IMR-90 (cell line): ENCODE results near the gene DRAP1. TPM values are rescaled to one million over a fixed set of nuclear protein-coding genes. Genes with fewer than 3 reads are reported as not detected.

Source experiments
- ATAC-seq: fragments of 200-7000 bp; cut with Tn5 transposase; 2 replicates; pipeline ENCODE4 v1.9.1; 2020; ENCODE audit warnings: low read depth, mild to moderate bottlenecking, moderate library complexity
- BruUV-seq: library from RNA; stranded (reverse); fragments of 400-500 nt; replicated peaks from 2 replicates; lab custom pipeline; 2021; lab: Mats Ljungman, UMichigan
- CTCF ChIA-PET: fragments of 300-600 bp; formaldehyde crosslinking; extraction: SDS; loops from one replicate; lab custom pipeline; 2021; ENCODE audit warnings: antibody characterized with exemption; lab: Yijun Ruan, JAX
- POLR2A ChIA-PET: fragments of 300-600 bp; sonication (Branson Sonifier 250); formaldehyde crosslinking; loops from one replicate; lab custom pipeline; 2022; ENCODE audit warnings: antibody characterized with exemption; ENCODE audit not compliant: unreplicated experiment; lab: Charles Lee
- DNase-seq: peaks from one replicate; pipeline ENCODE4 v3.0.0; 2013
- H2AFZ ChIP-seq: replicated peaks from 2 replicates; pipeline ENCODE3; 2013; ENCODE audit warnings: low read length, mild to moderate bottlenecking; ENCODE audit not compliant: poor library complexity
- H2AK5ac ChIP-seq: 2 replicates; pipeline ENCODE4 v1.6.1; 2013; ENCODE audit warnings: low read depth, low read length, inconsistent platforms
- H2AK9ac ChIP-seq: replicated peaks from 2 replicates; pipeline ENCODE3; 2013; ENCODE audit warnings: mild to moderate bottlenecking, low read depth, low read length, moderate library complexity; ENCODE audit not compliant: poor library complexity
- H2BK120ac ChIP-seq: 2 replicates; pipeline ENCODE4 v1.6.1; 2013; ENCODE audit warnings: low read depth, low read length, inconsistent platforms
- H2BK15ac ChIP-seq: 3 replicates; pipeline ENCODE4 v1.6.1; 2013; ENCODE audit warnings: low read depth, low read length, inconsistent platforms
- H2BK20ac ChIP-seq: 2 replicates; pipeline ENCODE4 v1.6.1; 2013; ENCODE audit warnings: low read depth, mild to moderate bottlenecking, inconsistent platforms, low read length, moderate library complexity
- H2BK5ac ChIP-seq: 2 replicates; pipeline ENCODE4 v1.6.1; 2013; ENCODE audit warnings: mild to moderate bottlenecking, low read depth, low read length, inconsistent platforms; ENCODE audit not compliant: poor library complexity, severe bottlenecking
- H3K14ac ChIP-seq: replicated peaks from 2 replicates; pipeline ENCODE4 v1.6.1; 2013; ENCODE audit warnings: low read depth, low read length, inconsistent platforms
- H3K18ac ChIP-seq: 2 replicates; pipeline ENCODE4 v1.6.1; 2013; ENCODE audit warnings: low read depth, low read length, control low read depth
- H3K23ac ChIP-seq: 2 replicates; pipeline ENCODE4 v1.6.1; 2013; ENCODE audit warnings: low read depth, low read length, inconsistent platforms
- H3K27ac ChIP-seq: 2 replicates; pipeline ENCODE4 v1.5.1; 2013; ENCODE audit warnings: mild to moderate bottlenecking, control low read depth, low read length; ENCODE audit not compliant: insufficient read depth
- H3K27me3 ChIP-seq: 2 replicates; pipeline ENCODE4 v1.6.1; 2013; ENCODE audit warnings: low read length; ENCODE audit not compliant: control insufficient read depth, insufficient read depth
- H3K36me3 ChIP-seq: 2 replicates; pipeline ENCODE4 v1.6.1; 2013; ENCODE audit warnings: low read length, mixed read lengths; ENCODE audit not compliant: control insufficient read depth, insufficient read depth
- H3K4ac ChIP-seq: 2 replicates; pipeline ENCODE4 v1.6.1; 2013; ENCODE audit warnings: low read depth, low read length, inconsistent platforms
- H3K4me1 ChIP-seq: 2 replicates; pipeline ENCODE4 v1.6.1; 2013; ENCODE audit warnings: low read length, mixed read lengths; ENCODE audit not compliant: control insufficient read depth, insufficient read depth
- H3K4me2 ChIP-seq: 2 replicates; pipeline ENCODE4 v1.6.1; 2013; ENCODE audit warnings: low read depth, mild to moderate bottlenecking, control low read depth, low read length, moderate library complexity
- H3K4me3 ChIP-seq: 2 replicates; pipeline ENCODE4 v1.5.1; 2013; ENCODE audit warnings: low read depth, mild to moderate bottlenecking, control low read depth, low read length, moderate library complexity; ENCODE audit not compliant: insufficient read depth
- H3K56ac ChIP-seq: 2 replicates; pipeline ENCODE4 v1.6.1; 2013; ENCODE audit warnings: low read length, inconsistent platforms; ENCODE audit not compliant: insufficient read depth; ENCODE audit errors: extremely low read depth
- H3K79me1 ChIP-seq, 2 experiments: 2 replicates each; pipeline ENCODE4 v1.6.1; 2013; ENCODE audit warnings: low read length in 2 of 2, inconsistent platforms in 1 of 2, low read depth in 1 of 2
- H3K9ac ChIP-seq: 2 replicates; pipeline ENCODE4 v1.6.1; 2013; ENCODE audit warnings: low read depth, low read length, control low read depth
- H3K9me1 ChIP-seq: 2 replicates; pipeline ENCODE4 v1.6.1; 2013; ENCODE audit warnings: low read length, inconsistent platforms; ENCODE audit not compliant: insufficient read depth
- H3K9me3 ChIP-seq: 2 replicates; pipeline ENCODE4 v1.6.1; 2013; ENCODE audit warnings: low read length; ENCODE audit not compliant: control insufficient read depth, insufficient read depth
- H4K20me1 ChIP-seq: 2 replicates; pipeline ENCODE4 v1.6.1; 2013; ENCODE audit warnings: low read length, inconsistent platforms; ENCODE audit not compliant: insufficient read depth
- H4K5ac ChIP-seq: 2 replicates; pipeline ENCODE4 v1.6.1; 2013; ENCODE audit warnings: mild to moderate bottlenecking, low read depth, low read length, control low read depth
- H4K8ac ChIP-seq, 2 experiments: 2 replicates each; pipeline ENCODE4 v1.6.1; 2013; ENCODE audit warnings: low read depth in 2 of 2, low read length in 2 of 2, control low read depth in 1 of 2, inconsistent platforms in 1 of 2
- H4K91ac ChIP-seq: 2 replicates; pipeline ENCODE4 v1.6.1; 2013; ENCODE audit warnings: low read depth, low read length, inconsistent platforms; ENCODE audit not compliant: insufficient read depth
- BHLHE40 ChIP-seq: fragments of 150-350 bp; IDR thresholded peaks from 2 replicates; pipeline ENCODE4 v1.6.1; 2016; ENCODE audit warnings: mild to moderate bottlenecking, low read depth, low read length
- CEBPB ChIP-seq: IDR thresholded peaks from 2 replicates; pipeline ENCODE4 v1.6.1; 2012; ENCODE audit warnings: low read depth, low read length, improper control_type of control experiment
- CHD1 ChIP-seq: IDR thresholded peaks from 2 replicates; pipeline ENCODE4 v1.6.1; 2012; ENCODE audit warnings: low read depth, low read length, improper control_type of control experiment
- MAFK ChIP-seq: IDR thresholded peaks from 2 replicates; pipeline ENCODE4 v1.6.1; 2012; ENCODE audit warnings: low read depth, low read length, improper control_type of control experiment
- MAZ ChIP-seq: IDR thresholded peaks from 2 replicates; pipeline ENCODE4 v1.6.1; 2012; ENCODE audit warnings: low read depth, mild to moderate bottlenecking, low read length, improper control_type of control experiment, moderate library complexity, borderline replicate concordance
- NFE2L2 ChIP-seq: fragments of 150-350 bp; IDR thresholded peaks from 2 replicates; pipeline ENCODE4 v1.6.1; 2016; ENCODE audit warnings: low read depth, mild to moderate bottlenecking, low read length
- RAD21 ChIP-seq: IDR thresholded peaks from 2 replicates; pipeline ENCODE4 v1.6.1; 2012; ENCODE audit warnings: low read length, improper control_type of control experiment
- RCOR1 ChIP-seq: IDR thresholded peaks from 2 replicates; pipeline ENCODE4 v1.6.1; 2012; ENCODE audit warnings: mild to moderate bottlenecking, low read length, improper control_type of control experiment; ENCODE audit not compliant: insufficient replicate concordance
- RFX5 ChIP-seq: IDR thresholded peaks from 2 replicates; pipeline ENCODE4 v1.8.0; 2012; ENCODE audit warnings: low read depth, mild to moderate bottlenecking, low read length, moderate library complexity
- WGBS, 2 experiments: methylation state at CpG; one replicate each; pipeline versions ENCODE4 v1.1.5 to v1.1.7; 2013; ENCODE audit warnings: missing lambda C conversion rate in 2 of 2; ENCODE audit not compliant: insufficient read length in 1 of 2; ENCODE audit errors: extremely low coverage in 2 of 2; 5-methylcytosine and 5-hydroxymethylcytosine counted together
- dilution Hi-C: fragments of 300-500 bp; cut with HindIII; formaldehyde crosslinking; loops from one replicate; pipeline ENCODE4 v1.14.3; 2018; ENCODE audit warnings: low sequenced_read_pairs; ENCODE audit not compliant: unreplicated experiment
- in situ Hi-C: fragments of 300-500 bp; cut with MboI; formaldehyde crosslinking; loops from 3 replicates; pipeline ENCODE4 v1.14.3; 2019; ENCODE audit warnings: low sequenced_read_pairs, inconsistent platforms, mixed read lengths
- intact Hi-C: fragments of 100-400 bp; cut with micrococcal nuclease; formaldehyde crosslinking; loops from 2 replicates; pipeline ENCODE4 v1.10.0; 2022
- polyA plus RNA-seq, 3 experiments: library from polyadenylated mRNA; depleted of rRNA; stranded (reverse); fragments of >200 nt; gene quantifications; 2 replicates each; pipeline ENCODE4 v1.2.3, GENCODE V29; 2012; ENCODE audit warnings: low replicate concordance in 1 of 3
- total RNA-seq: library from RNA; depleted of rRNA; stranded (reverse); fragments of >200 nt; gene quantifications from 2 replicates; pipeline ENCODE4 v1.2.3, GENCODE V29; 2012
- TF ChIP-seq, protein P1 (sequence below): conservative IDR thresholded peaks from 2 replicates; pipeline ENCODE4 v1.5.1; 2012; ENCODE audit warnings: mild to moderate bottlenecking, low read depth, low read length, improper control_type of control experiment

The DRAP1 gene
- total and polyA plus RNA-seq, 2 of the 4 experiments (the other 2 are of a cell fraction): 237 to 344 TPM

DNA sequence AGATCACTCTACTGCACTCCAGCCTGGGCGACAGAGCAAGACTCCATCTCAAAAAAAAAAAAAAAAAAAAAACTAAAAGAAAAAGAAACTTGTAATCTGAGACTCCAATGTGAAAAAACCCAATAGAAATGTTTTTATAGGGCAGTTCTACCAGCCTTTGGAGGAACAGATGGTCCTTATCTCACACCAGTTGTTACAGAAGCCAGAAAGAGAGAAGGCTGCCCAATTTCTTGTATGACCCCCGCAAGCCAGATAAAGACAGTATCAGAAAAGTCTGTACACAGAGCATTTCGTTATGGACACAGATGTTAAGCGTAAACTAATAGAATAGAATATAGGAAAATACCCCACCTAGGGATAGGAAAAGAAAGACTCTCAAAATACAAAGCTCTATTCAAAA lies 14.8 kb downstream of the DRAP1 start:
- no CpG with 5 or more reads among the region's 4 CpGs for WGBS, 2 experiments
- POLR2A ChIA-PET: interaction anchor here (0.6 kb wide), 1 partner anchor 33 kb away, joined by 3 read pairs; no protein-coding TSS in a partner anchor
- ATAC-seq: peak; percentile 61

More for the DNA sequence above, 14.8 kb downstream of the DRAP1 start:
- Histone ChIP-seq H3K4me2 (no peak overlapping the region), H3K9ac (no peak overlapping the region), H4K8ac (no peak overlapping the region), H3K4ac (no peak overlapping the region), H3K27ac (no peak overlapping the region), H3K56ac (no peak overlapping the region), H2BK20ac (no peak overlapping the region), H2AK9ac (no peak overlapping the region), H3K23ac (no peak overlapping the region), H4K91ac (no peak overlapping the region), H2AFZ (no peak overlapping the region), H3K4me3 (no peak overlapping the region), H3K9me1 (no peaks in the 10 kb centered on the region), H4K5ac (no peak overlapping the region; the same call in 1 of the 2 replicates), H3K79me1 (no peaks in the 10 kb centered on the region), H4K20me1 (no peaks in the 10 kb centered on the region), H2BK120ac (no peak overlapping the region), H3K36me3 (no peaks in the 10 kb centered on the region), H3K27me3 (no peaks in the 10 kb centered on the region), H3K18ac (no peak overlapping the region), H3K4me1 (peaks cover 4% of the 10 kb centered on the region; the same call in 1 of the 2 replicates), H3K9me3 (no peaks in the 10 kb centered on the region), H2BK5ac (no peak overlapping the region), H3K14ac (no peak overlapping the region), H2AK5ac (no peak overlapping the region), H2BK15ac (no peak overlapping the region)
- peak; percentile 63 for DNase-seq
- no TSS peak for BruUV-seq
- TF ChIP-seq MAFK (no peak), MAZ (no peak), RAD21 (no peak), RFX5 (no peak), CEBPB (no peak), BHLHE40 (no peak), RCOR1 (no peak), CHD1 (no peak), NFE2L2 (no peak)
- TF ChIP-seq, protein P1, sequence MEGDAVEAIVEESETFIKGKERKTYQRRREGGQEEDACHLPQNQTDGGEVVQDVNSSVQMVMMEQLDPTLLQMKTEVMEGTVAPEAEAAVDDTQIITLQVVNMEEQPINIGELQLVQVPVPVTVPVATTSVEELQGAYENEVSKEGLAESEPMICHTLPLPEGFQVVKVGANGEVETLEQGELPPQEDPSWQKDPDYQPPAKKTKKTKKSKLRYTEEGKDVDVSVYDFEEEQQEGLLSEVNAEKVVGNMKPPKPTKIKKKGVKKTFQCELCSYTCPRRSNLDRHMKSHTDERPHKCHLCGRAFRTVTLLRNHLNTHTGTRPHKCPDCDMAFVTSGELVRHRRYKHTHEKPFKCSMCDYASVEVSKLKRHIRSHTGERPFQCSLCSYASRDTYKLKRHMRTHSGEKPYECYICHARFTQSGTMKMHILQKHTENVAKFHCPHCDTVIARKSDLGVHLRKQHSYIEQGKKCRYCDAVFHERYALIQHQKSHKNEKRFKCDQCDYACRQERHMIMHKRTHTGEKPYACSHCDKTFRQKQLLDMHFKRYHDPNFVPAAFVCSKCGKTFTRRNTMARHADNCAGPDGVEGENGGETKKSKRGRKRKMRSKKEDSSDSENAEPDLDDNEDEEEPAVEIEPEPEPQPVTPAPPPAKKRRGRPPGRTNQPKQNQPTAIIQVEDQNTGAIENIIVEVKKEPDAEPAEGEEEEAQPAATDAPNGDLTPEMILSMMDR: no peak
- in situ Hi-C loops: no loop called here
- CTCF ChIA-PET: no interaction called here
- intact Hi-C loops: no loop called here
- dilution Hi-C loops: no loop called here
